NCI-H69 (cell line): ENCODE results near the gene SIAH2.

Experiments used
- DNase-seq: peaks from one replicate; lab custom pipeline; 2025; lab: John Stamatoyannopoulos, UW

Gene SIAH2

GRCh38 chr3:150775001-150775599, 12.1 kb upstream of the SIAH2 start:
- DNase-seq = no peak

DNA sequence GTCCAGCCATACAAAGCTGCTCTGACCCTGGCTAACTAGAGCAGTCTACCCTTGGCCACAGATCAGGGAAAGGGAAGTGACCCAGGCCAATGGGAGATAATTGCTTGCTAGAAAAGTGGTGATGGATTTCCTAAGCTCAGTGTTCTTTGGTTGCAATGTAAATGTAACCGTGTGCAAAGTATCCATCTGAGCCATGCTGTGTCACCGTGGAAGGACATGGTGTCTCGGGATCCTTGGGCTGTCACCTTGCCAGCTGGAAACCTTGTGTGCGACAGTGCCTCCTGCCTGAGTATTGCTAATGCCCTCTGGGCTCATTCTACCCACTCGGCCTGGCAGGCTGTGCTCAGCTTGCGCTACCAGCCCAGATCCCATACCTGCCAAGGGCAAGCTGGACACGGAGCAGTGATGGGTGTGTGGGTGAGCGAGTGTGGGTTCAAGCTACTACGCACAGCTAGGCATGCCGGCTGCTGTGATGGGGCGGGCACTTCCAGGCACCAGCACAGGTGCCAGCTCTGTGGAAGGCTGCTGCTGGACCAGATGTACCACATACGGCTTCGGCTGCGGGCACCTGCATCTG, 10.7 kb upstream of the SIAH2 start:
- DNase-seq = no peak

GRCh38 chr3:150771600-150771999, 8.6 kb upstream of the SIAH2 start:
- no peak for DNase-seq

- no peak for DNase-seq
Measured at GRCh38 chr3:150770681-150771080, 7.7 kb upstream of the SIAH2 start.

DNA sequence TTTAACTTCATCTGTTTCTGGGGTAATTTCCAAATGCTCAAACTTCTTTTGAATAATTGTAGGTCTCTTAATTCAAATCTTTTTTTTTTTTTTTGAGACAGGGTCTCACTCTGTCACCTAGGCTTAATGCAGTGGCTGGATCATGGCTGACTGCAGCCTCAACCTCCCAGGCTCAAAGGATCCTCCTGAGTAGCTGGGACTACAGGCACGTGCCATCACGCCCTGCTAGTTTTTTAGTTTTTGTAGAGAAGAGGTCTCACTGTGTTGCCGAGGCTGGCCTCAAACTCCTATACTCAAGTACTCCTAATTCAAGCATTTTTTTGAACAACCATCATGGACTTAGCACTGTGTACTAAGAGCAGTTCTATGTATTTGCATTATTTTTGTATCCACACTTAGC, 3.8 kb upstream of the SIAH2 start:
- DNase-seq = no peak

DNA sequence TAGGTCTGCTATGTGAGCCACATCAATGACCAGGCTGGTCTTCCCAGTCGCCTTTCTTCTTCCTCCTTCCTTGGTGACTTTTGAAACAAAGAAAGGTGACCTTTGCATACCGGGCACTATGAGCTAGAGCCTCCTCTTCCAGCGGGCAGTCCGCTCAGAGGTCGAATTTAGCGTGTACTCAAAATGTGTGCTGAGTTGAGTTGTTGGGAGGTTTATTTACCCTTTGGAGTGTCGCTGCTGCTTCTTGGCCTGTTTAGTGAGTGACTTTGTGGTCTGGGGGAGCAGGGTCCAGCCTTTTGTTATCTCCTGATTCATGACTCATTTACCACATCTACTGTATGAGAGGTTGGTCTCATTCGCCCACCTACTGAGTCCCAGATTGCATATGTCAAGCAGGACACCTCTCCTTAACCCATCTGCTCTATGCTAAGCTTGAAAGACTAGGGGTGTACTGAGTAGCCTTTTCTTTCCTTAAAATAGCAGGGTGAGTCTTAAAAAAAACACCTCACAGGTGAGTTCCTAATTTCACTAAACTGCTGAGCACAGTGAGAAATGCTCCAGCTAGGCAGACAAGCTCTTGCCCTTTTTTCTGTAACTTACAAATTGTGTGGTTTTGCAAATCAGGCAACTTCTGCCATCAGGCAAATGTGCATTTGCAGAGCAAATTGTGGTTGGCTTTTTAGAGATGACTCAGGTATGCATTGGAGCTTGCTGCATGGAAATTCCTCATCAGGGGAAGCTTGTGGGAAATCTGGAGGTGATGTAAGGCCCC, 3.2 kb upstream of the SIAH2 start:
- DNase-seq = no peak

DNA sequence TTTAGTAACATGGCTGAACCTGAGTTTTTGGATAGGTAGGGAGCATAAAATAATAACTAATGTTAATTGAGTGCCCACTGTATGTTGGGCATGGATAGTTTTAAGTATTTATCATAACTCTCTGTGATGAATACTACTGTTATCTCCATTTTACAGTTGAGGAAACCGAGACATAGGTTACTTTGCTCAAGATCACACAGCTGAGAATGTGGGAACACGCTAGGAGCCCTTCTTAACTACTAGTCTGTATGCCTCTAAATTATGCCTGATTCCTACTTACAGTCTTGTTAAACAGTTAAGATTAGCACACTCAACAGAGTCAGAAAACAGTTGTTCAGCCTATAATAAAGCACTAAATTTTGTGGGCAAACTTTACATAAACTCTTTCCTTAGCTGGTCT, 2.0 kb upstream of the SIAH2 start:
- no peak for DNase-seq

DNA sequence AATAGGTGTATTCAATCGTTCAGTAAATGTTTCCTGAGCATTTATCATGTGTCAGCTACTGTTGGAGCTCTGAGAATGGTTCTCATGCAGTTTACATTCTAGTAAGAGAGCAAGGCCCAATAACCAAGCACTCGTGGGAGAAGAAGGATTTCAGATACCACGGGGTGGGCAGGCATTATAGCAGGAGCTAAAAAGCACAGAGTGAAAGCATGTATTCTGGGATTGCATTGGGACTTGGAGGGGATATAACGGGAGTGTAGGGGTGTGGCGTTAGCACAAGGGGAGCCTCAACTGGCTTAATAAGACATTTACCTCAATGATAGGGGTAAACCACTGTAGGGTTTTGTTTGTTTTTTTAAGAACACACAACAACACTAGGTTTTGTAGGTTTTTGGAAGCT, 1.6 kb upstream of the SIAH2 start:
- no peak for DNase-seq

DNA sequence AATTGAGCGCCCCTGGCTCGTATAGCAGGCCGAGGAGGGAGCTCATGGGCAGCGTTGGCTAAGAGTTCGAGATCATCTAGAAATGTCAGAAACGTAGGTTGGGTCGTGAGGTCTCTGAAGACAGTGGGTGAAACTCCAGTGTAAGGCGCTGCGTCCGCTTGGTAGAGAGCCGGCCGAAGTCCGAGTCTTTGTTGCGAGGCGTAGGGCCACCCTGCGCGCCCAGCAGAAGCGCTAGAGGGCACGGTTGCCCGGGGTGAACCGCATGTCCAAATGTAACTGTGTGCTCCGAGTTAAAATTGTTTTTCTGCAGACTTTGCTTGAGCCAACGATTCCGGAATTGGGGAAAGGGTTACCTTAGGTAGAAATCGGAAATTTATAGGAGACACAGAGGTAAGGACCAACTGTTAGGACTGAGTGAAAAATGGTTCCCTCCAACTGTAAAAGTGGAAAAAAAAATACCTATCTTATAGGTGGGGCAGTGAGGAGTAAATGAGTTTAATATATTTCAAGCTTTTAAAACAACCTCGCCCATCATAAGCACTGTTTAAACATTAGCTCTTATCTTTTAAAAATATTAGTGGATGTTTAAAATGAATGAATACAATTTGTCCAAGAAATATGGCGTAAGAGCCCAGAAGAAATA, 993 bp upstream of the SIAH2 start:
- peak; percentile 72 for DNase-seq

- DNase-seq = no peak
Measured at GRCh38 chr3:150762662-150763121, 277 bp downstream of the SIAH2 start.

DNA sequence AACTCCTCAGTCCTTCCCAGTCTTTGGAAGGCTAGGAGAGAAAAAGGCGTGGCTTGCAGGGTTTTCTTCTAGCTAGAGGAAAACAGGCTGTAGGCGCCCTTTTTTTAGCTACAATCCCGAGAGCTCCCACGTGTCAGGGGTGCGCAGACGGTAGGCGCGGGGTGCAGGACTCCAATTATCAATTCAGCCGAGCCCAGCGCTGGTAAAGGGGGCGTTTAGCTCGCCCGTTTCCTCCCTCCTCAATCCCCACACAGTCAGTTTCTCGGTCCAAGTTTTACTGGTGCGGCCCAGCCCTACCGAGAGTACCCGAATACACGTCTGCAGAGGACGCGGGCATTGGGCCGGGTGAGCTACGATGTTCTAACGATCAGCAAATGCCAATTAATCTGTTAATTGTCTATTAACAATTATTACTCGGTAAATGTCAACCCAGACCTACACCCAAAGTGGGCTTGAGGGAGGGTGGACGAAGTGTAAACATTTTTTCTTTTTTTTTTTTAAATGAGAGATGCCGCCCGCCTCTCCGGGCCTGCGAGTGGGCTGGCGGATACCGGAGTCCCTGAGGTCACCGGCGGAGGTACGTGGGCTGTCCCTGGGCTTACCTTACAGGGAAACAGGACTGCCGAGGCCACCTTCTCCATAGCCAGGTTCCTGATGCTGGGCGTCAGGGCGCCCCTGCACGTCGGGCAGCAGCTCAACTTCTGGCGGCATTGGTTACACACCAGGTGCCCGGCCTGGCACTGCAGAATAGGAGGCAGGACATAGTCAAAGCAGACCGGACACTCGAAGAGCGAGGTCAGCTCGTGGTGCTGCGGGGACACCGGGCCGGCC, 923 bp downstream of the SIAH2 start:
- peak; percentile 70 for DNase-seq

GRCh38 chr3:150760431-150761200, 2.4 kb downstream of the SIAH2 start:
- no peak for DNase-seq

- no peak for DNase-seq
Measured at GRCh38 chr3:150759947-150760346, 3.0 kb downstream of the SIAH2 start.

- no peak for DNase-seq
Measured at GRCh38 chr3:150759319-150759718, 3.6 kb downstream of the SIAH2 start.

DNA sequence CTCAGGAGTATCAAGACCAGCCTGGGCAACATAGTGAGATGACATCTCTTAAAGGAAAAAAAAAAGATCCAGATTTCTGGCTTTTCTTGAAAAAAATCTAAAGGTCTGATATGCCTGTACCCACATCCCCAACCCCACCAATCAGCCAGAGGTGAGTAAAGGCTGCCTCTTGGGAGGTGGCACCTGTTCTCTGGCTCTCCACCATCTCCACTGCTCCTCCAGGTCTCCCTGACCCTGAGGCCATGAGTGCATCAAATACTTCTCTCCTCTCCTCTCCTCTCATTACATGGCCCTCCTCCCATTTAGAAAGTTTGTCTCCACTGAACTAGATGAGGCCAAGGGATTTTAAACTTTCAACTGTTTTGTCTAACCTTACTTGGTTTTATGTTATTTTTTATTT, 5.2 kb downstream of the SIAH2 start:
- no peak for DNase-seq

- DNase-seq = no peak
Measured at GRCh38 chr3:150757364-150757763, 5.6 kb downstream of the SIAH2 start.

- DNase-seq = no peak
Measured at GRCh38 chr3:150756491-150757059, 6.4 kb downstream of the SIAH2 start.

- no peak for DNase-seq
Measured at GRCh38 chr3:150755902-150756301, 7.1 kb downstream of the SIAH2 start.

- DNase-seq = no peak
Measured at GRCh38 chr3:150754896-150755295, 8.1 kb downstream of the SIAH2 start.

DNA sequence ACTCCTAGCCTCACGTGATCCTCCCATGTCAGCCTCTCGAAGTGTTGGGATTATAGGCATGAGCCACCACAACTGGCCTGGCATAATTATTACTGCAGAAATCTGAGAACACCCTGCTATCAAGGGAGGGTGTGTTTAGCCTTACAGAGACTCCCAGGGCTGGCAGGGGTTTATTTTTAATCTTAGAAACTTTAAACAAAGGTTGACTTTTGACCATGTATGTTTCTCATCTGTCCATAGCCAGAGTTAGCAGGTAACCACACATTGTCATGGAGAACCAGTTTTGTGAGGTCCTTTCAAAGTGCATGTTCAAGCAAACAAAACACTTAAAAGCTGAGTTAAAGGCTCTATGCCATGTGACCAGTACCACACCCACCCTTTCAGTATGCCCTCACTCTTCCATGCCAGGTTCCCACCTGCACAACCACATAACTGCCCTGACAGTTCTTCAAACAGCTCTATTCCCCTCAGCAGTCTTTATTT, 11.1 kb downstream of the SIAH2 start:
- DNase-seq = no peak

DNA sequence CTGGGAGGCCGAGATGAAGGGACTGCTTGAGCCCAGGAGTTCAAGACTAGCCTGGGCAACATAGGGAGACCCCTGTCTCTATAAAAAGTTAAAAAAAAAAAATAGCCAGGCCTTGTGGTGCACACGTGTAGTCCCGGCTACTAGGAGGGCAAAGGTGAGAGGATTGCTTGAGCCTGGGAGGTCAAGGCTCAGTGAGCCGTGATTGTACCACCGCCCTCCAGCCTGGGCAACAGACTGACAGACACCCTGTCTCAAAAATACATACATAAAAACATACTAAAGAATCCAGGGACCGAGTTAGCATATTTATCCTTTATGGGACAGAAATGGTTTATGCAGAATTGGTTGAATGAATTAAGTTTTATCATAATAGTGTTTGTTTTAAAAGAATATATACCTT, 13.7 kb downstream of the SIAH2 start:
- no peak for DNase-seq
